GM23338 (cell line): Measurements from ENCODE around the gene KIAA1671. TPM values are rescaled to one million over a fixed set of nuclear protein-coding genes. Genes with fewer than 3 reads are reported as not detected.

ENCODE experiments used
- CREB1 ChIP-seq: fragments of 250-450 bp; sonication (Bioruptor Pico); IDR thresholded peaks from 2 replicates; pipeline ENCODE4 v1.5.0; 2020; ENCODE audit warnings: low read depth, mild to moderate bottlenecking, moderate library complexity
- CTCF ChIP-seq, 2 experiments: fragments of 200-600 bp in 1 of 2; sonication (generic) in 1 of 2; conservative IDR thresholded peaks; 2 replicates each; pipeline versions ENCODE4 v1.5.1 to v1.6.1; 2016 to 2017; ENCODE audit warnings: antibody characterized with exemption in 2 of 2, low read depth in 2 of 2, mild to moderate bottlenecking in 2 of 2, moderate library complexity in 1 of 2
- ETS1 ChIP-seq: IDR thresholded peaks from 2 replicates; pipeline ENCODE4 v1.6.1; 2016; ENCODE audit warnings: antibody characterized with exemption
- EZH2 ChIP-seq: fragments of 200-600 bp; sonication (generic); IDR thresholded peaks from one replicate; pipeline ENCODE4 v1.8.0; 2017; ENCODE audit warnings: antibody characterized with exemption, mild to moderate bottlenecking, low read depth; ENCODE audit not compliant: unreplicated experiment
- EZH2phosphoT487 ChIP-seq: fragments of 200-600 bp; sonication (generic); IDR thresholded peaks from one replicate; pipeline ENCODE4 v1.8.1; 2018; ENCODE audit warnings: antibody characterized with exemption; ENCODE audit not compliant: unreplicated experiment
- JUNB ChIP-seq: IDR thresholded peaks from one replicate; pipeline ENCODE4 v1.6.1; 2016; ENCODE audit warnings: antibody characterized with exemption; ENCODE audit not compliant: unreplicated experiment
- POLR2AphosphoS5 ChIP-seq: IDR thresholded peaks from 2 replicates; pipeline ENCODE4 v1.6.1; 2016; ENCODE audit warnings: antibody characterized with exemption, low read depth
- STAT1 ChIP-seq: IDR thresholded peaks from one replicate; pipeline ENCODE4 v1.6.1; 2016; ENCODE audit warnings: antibody characterized with exemption; ENCODE audit not compliant: unreplicated experiment
- ZNF114 ChIP-seq: fragments of 250-450 bp; sonication (Bioruptor Pico); IDR thresholded peaks from 2 replicates; pipeline ENCODE4 v1.5.0; 2020; ENCODE audit warnings: mild to moderate bottlenecking, moderate library complexity
- ZNF331 ChIP-seq: fragments of 250-450 bp; sonication (Bioruptor Pico); IDR thresholded peaks from 2 replicates; pipeline ENCODE4 v1.5.0; 2020; ENCODE audit warnings: low read depth, mild to moderate bottlenecking, moderate library complexity
- ZNF462 ChIP-seq: fragments of 250-450 bp; sonication (Bioruptor Pico); IDR thresholded peaks from 2 replicates; pipeline ENCODE4 v1.5.0; 2020; ENCODE audit warnings: mild to moderate bottlenecking, moderate library complexity
- polyA plus RNA-seq: library from polyadenylated mRNA; unstranded; fragments of >200 nt; fragmentation: Nextera tagmentation; extraction: Ambion mirVana; gene quantifications from 2 replicates; pipeline ENCODE4 v1.2.1, GENCODE V29; 2016
- total RNA-seq: library from RNA; depleted of rRNA; stranded (reverse); fragments of >200 nt; shearing (Covaris generic); gene quantifications from 2 replicates; pipeline ENCODE4 v1.2.3, GENCODE V29; 2014

Gene KIAA1671
- total and polyA plus RNA-seq, 2 experiments from 2014 or later = 6.1 to 27.2 TPM

GRCh38 chr22:24965822-24966626 lies 13.5 kb downstream of the KIAA1671 start (continued):
- no peak for TF ChIP-seq ZNF462 (CRISPR knock-in tag)
- TF ChIP-seq CTCF (conservative IDR thresholded peaks at IDR 0.05; ENCODE audit: low read depth in 2 of 2) = no peak
- TF ChIP-seq ZNF331 (CRISPR knock-in tag) = no peak
- no peak for TF ChIP-seq CREB1 (CRISPR knock-in tag)
- TF ChIP-seq POLR2AphosphoS5 = no peak
- TF ChIP-seq JUNB = no peak
- TF ChIP-seq ZNF114 (CRISPR knock-in tag) = no peak
- no peak for TF ChIP-seq ETS1
- no peak for TF ChIP-seq EZH2
- no peak for TF ChIP-seq STAT1
- TF ChIP-seq EZH2phosphoT487 = no peak
